ENCODE data around the gene SPATA18.

GRCh38 chr4:52036886-52037530 is 14.1 kb upstream of the SPATA18 start:
- TF ChIP-seq CTCF (IDR thresholded peaks at IDR 0.05 in 4 of 5, conservative IDR thresholded peaks at IDR 0.05 in 1 of 5), result no peak
- TF ChIP-seq POLR2A (IDR thresholded peaks at IDR 0.05), result no peak
